HFF-Myc (cell line): ENCODE results near the gene WDFY2.

Experiments
- DNase-seq: peaks from one replicate; pipeline ENCODE4 v3.0.0-alpha.2; 2011; ENCODE audit warnings: low read depth; ENCODE audit errors: extremely low read depth
- H3K4me3 ChIP-seq: replicated peaks from 2 replicates; pipeline ENCODE4 v1.5.1; 2011; ENCODE audit warnings: low read depth, mild to moderate bottlenecking, control low read depth, low read length
- CTCF ChIP-seq: IDR thresholded peaks from 2 replicates; pipeline ENCODE4 v1.5.1; 2012; ENCODE audit warnings: mild to moderate bottlenecking, low read depth, low read length, control low read depth; ENCODE audit errors: missing control alignments

The WDFY2 gene

GRCh38 chr13:51765142-51765515 is 180.9 kb downstream of the WDFY2 start:
- no peak for TF ChIP-seq CTCF
- DNase-seq = no peak
- no peak overlapping the region for H3K4me3 ChIP-seq

DNA sequence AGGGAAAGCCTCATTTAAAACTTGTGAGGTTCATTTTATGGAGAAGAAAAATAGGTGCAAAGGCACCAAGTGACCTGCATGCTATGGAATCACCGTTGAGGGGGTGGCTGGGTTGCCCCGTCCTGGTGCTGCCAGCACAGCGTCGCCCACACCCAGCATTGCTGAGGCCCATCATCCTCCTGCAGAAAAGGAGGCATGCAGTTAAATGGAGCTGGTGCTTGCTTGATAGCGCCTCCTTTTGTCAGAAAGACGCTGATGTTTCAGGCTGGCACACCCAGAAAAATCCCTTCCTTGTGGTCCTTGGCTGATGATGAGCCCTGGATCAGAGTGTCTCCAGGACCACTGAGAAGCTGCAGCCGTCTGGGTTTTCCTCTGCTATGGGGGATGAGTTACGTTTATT is 182.8 kb downstream of the WDFY2 start:
- H3K4me3 ChIP-seq = no peak overlapping the region
- DNase-seq = no peak
- peak; percentile 29 for TF ChIP-seq CTCF

DNA sequence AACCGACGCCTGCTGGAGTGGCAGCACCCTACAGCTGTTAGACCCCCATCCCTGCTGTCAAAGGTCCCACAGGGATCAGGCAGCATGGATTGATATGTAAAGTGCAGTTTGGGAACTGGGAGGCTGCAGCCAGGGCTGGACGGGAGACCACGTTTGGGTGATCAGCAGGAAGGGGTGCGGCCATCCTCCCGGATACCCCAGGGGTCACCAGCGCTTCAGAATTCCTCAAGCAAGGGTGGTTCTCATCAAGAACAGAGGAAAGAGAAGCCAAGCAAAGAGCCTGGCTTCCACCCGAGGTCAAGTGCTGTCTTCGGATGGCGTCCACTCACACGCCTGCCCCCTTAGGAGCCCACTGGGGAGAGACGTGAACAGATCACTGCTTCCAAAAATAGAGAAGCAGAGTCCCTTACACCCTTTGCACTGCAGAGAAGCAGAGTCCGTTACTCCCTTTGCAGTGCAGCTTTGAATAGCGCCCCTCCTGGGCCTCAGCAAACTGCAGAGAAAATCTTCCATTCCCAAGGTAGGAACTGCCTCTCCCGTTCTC is 184.2 kb downstream of the WDFY2 start:
- no peak for DNase-seq
- peak; percentile 3 for TF ChIP-seq CTCF
- no peak overlapping the region for H3K4me3 ChIP-seq

DNA sequence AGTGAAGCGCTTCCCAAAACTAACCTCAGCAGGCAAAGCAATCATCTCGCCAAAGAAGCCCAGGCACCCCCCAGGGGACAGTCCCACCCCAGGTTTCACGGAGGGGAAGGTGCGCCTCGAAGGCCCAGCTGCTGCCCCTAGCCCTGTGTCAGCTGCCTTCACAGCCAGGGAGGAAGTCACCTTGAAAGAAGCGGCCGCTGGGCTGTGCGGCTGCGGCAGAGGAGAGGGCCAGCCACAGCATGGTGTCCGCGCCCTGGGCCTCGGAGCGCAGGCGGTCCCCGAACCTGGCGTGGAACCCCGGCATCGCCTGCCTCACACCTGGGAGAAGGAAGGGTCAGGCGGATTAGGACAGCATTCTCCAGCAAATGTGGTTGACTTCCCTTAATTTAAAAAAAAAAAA is 184.7 kb downstream of the WDFY2 start:
- TF ChIP-seq CTCF = no peak
- no peak for DNase-seq
- H3K4me3 ChIP-seq = no peak overlapping the region

- no peak for TF ChIP-seq CTCF
- H3K4me3 ChIP-seq = no peak overlapping the region
- no peak for DNase-seq
Observed at GRCh38 chr13:51769455-51770127, 185.3 kb downstream of the WDFY2 start.

DNA sequence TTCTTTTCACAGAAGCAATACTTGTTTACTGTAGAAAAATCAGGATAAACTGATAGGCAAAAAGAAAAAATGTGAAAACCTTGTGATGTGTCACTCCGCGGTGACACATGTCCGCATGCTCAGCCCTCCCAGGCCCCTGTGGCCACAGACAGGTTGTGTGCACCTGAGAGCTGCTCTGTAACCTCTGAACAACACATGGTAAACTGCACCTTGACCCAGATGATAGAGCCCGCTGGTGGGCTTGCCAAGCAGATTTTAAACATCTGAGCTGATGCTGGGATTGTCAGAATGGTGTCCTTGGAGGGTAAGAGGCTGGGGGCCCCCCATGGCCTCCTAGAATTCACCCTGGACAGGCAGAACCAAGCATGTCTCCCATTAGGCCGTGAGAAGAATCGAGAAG is 185.9 kb downstream of the WDFY2 start:
- no peak overlapping the region for H3K4me3 ChIP-seq
- no peak for TF ChIP-seq CTCF
- DNase-seq = no peak
